Endothelial cell of umbilical vein (primary cell): ENCODE data around the gene CFD. TPM values are rescaled to one million over a fixed set of nuclear protein-coding genes. Genes with fewer than 3 reads are reported as not detected.

Experiments used
- BruUV-seq: library from RNA; stranded (reverse); fragments of 400-500 nt; replicated peaks from 2 replicates; lab custom pipeline; 2021; lab: Mats Ljungman, UMichigan
- CTCF ChIA-PET: fragments of 300-600, 350-600 bp; sonication (Branson Sonifier 250); formaldehyde crosslinking; loops from one replicate; lab custom pipeline; 2021; ENCODE audit warnings: antibody characterized with exemption, inconsistent platforms; lab: Charles Lee
- POLR2A ChIA-PET: fragments of 300-600, 350-600 bp; sonication (Branson Sonifier 250); formaldehyde crosslinking; loops from one replicate; lab custom pipeline; 2021; ENCODE audit warnings: antibody characterized with exemption, inconsistent platforms; lab: Charles Lee
- DNase-seq: peaks from one replicate; pipeline ENCODE4 v3.0.0-alpha.2; 2011; ENCODE audit warnings: low read depth, low spot score
- FAIRE-seq: peaks from 2 replicates; lab custom pipeline; 2011; peaks lifted over from hg19 to GRCh38; lab: Jason Lieb, UNC
- H2AFZ ChIP-seq: 2 replicates; pipeline ENCODE4 v1.6.0; 2012; ENCODE audit warnings: low read depth, low read length, control low read depth, inconsistent platforms
- H3K27ac ChIP-seq: 2 replicates; pipeline ENCODE4 v1.5.1; 2011; ENCODE audit warnings: low read depth, mild to moderate bottlenecking, control low read depth, low read length, moderate library complexity; ENCODE audit not compliant: insufficient read depth
- H3K27me3 ChIP-seq, 2 experiments: 2 replicates each; pipeline versions ENCODE4 v1.6.0 to v1.6.1; 2011; ENCODE audit warnings: low read length in 2 of 2, mixed read lengths in 1 of 2; ENCODE audit not compliant: control insufficient read depth in 2 of 2, insufficient read depth in 2 of 2
- H3K36me3 ChIP-seq, 2 experiments: 2 replicates in 1 of 2; 3 replicates in 1 of 2; pipeline ENCODE4 v1.5.1; 2011; ENCODE audit warnings: low read length in 2 of 2, mild to moderate bottlenecking in 1 of 2, moderate library complexity in 1 of 2; ENCODE audit not compliant: control insufficient read depth in 2 of 2, insufficient read depth in 2 of 2; ENCODE audit errors: extremely low read depth in 1 of 2
- H3K4me1 ChIP-seq: 3 replicates; pipeline ENCODE4 v1.5.1; 2011; ENCODE audit warnings: mild to moderate bottlenecking, low read length; ENCODE audit not compliant: control insufficient read depth, insufficient read depth; ENCODE audit errors: extremely low read depth
- H3K4me2 ChIP-seq: 2 replicates; pipeline ENCODE4 v1.6.1; 2011; ENCODE audit warnings: low read length, control low read depth, mixed read lengths; ENCODE audit not compliant: insufficient read depth
- H3K4me3 ChIP-seq, 3 experiments: fragments of 200-600 bp in 1 of 3; sonication (generic), shearing (Covaris generic) in 1 of 3; replicated peaks in 1 of 3; 2 replicates each; pipeline ENCODE4 v1.5.1; 2011 to 2016; ENCODE audit warnings: control low read depth in 3 of 3, low read length in 3 of 3, mild to moderate bottlenecking in 2 of 3, inconsistent platforms in 1 of 3, low read depth in 1 of 3, moderate library complexity in 1 of 3; ENCODE audit not compliant: insufficient read depth in 1 of 3
- H3K79me2 ChIP-seq: 2 replicates; pipeline ENCODE4 v1.6.0; 2012; ENCODE audit warnings: low read length, inconsistent platforms; ENCODE audit not compliant: control insufficient read depth, insufficient read depth
- H3K9ac ChIP-seq: replicated peaks from 2 replicates; pipeline ENCODE3; 2011; ENCODE audit warnings: low read length, control low read depth; ENCODE audit not compliant: insufficient read depth; ENCODE audit errors: extremely low read depth
- H3K9me1 ChIP-seq: replicated peaks from 3 replicates; pipeline ENCODE4 v1.6.0; 2011; ENCODE audit warnings: mild to moderate bottlenecking, low read length; ENCODE audit not compliant: control insufficient read depth, insufficient read depth; ENCODE audit errors: extremely low read depth
- H3K9me3 ChIP-seq: replicated peaks from 2 replicates; pipeline ENCODE4 v1.5.1; 2012; ENCODE audit warnings: low read length, inconsistent platforms; ENCODE audit not compliant: control insufficient read depth, insufficient read depth
- H4K20me1 ChIP-seq: replicated peaks from 2 replicates; pipeline ENCODE3; 2011; ENCODE audit warnings: mild to moderate bottlenecking, low read length; ENCODE audit not compliant: control insufficient read depth, insufficient read depth; ENCODE audit errors: extremely low read depth
- EZH2 ChIP-seq: IDR thresholded peaks from 2 replicates; pipeline ENCODE4 v1.6.1; 2012; ENCODE audit warnings: borderline replicate concordance, low read depth, mild to moderate bottlenecking, moderate library complexity, low read length, inconsistent platforms; ENCODE audit not compliant: severe bottlenecking
- FOS ChIP-seq: IDR thresholded peaks from 2 replicates; pipeline ENCODE4 v1.6.1; 2011; ENCODE audit warnings: mild to moderate bottlenecking, low read length, moderate library complexity, borderline replicate concordance; ENCODE audit not compliant: insufficient read depth
- GATA2 ChIP-seq: IDR thresholded peaks from 2 replicates; pipeline ENCODE4 v1.7.0; 2011; ENCODE audit warnings: low read depth, mild to moderate bottlenecking, moderate library complexity, mixed read lengths, low read length; ENCODE audit not compliant: insufficient read length, insufficient read depth
- JUN ChIP-seq: IDR thresholded peaks from 2 replicates; pipeline ENCODE4 v1.6.1; 2011; ENCODE audit warnings: borderline replicate concordance, low read depth; ENCODE audit not compliant: insufficient read length, insufficient read depth
- MYC ChIP-seq: IDR thresholded peaks from one replicate; pipeline ENCODE4 v1.6.1; 2011; ENCODE audit warnings: mild to moderate bottlenecking, low read depth, low read length
- POLR2A ChIP-seq: IDR thresholded peaks from 2 replicates; pipeline ENCODE4 v1.6.1; 2012; ENCODE audit warnings: low read depth, mild to moderate bottlenecking, control low read depth, low read length
- POLR2AphosphoS5 ChIP-seq: IDR thresholded peaks from 2 replicates; pipeline ENCODE4 v1.6.1; 2012; ENCODE audit warnings: low read depth, mild to moderate bottlenecking, control low read depth, low read length, moderate library complexity; ENCODE audit not compliant: insufficient read depth
- dilution Hi-C: fragments of 300-500 bp; cut with MboI; formaldehyde crosslinking; loops from one replicate; pipeline ENCODE4 v1.15.0; 2019; ENCODE audit warnings: low sequenced_read_pairs; ENCODE audit not compliant: extremely low pct_ligation_motif_present
- intact Hi-C: fragments of 100-400 bp; cut with micrococcal nuclease; formaldehyde crosslinking; loops from one replicate; pipeline ENCODE4 v1.10.0; 2022
- polyA plus RNA-seq, 4 experiments: library from polyadenylated mRNA; depleted of rRNA in 3 of 4; stranded (reverse) in 3 of 4; unstranded in 1 of 4; fragments of >200 nt; gene quantifications; 2 replicates each; pipeline versions ENCODE4 v1.2.1 to v1.2.3, GENCODE V29; 2011 to 2012; ENCODE audit warnings: missing spikeins in 1 of 4
- total RNA-seq: library from RNA; stranded (reverse); gene quantifications from 2 replicates; pipeline ENCODE4 v1.2.3, GENCODE V29; 2021
- TF ChIP-seq, protein P1 (sequence below), 2 donors: IDR thresholded peaks; 1 replicate in 1 of 2; 2 replicates in 1 of 2; pipeline ENCODE4 v1.5.1; 2011; ENCODE audit warnings: low read length in 2 of 2, mild to moderate bottlenecking in 2 of 2, moderate library complexity in 2 of 2, control low read depth in 1 of 2, inconsistent platforms in 1 of 2, low read depth in 1 of 2; ENCODE audit not compliant: insufficient read depth in 1 of 2; ENCODE audit errors: extremely low read depth in 1 of 2
- TF ChIP-seq, protein P2 (sequence below): IDR thresholded peaks from 2 replicates; pipeline ENCODE4 v1.6.1; 2011; ENCODE audit not compliant: insufficient read depth, insufficient read length

Gene CFD
- total and polyA plus RNA-seq, 2 donors (not counting 3 experiments of a cell fraction or from before 2014, with no cell fraction given) = 0.25 to 0.40 TPM

DNA sequence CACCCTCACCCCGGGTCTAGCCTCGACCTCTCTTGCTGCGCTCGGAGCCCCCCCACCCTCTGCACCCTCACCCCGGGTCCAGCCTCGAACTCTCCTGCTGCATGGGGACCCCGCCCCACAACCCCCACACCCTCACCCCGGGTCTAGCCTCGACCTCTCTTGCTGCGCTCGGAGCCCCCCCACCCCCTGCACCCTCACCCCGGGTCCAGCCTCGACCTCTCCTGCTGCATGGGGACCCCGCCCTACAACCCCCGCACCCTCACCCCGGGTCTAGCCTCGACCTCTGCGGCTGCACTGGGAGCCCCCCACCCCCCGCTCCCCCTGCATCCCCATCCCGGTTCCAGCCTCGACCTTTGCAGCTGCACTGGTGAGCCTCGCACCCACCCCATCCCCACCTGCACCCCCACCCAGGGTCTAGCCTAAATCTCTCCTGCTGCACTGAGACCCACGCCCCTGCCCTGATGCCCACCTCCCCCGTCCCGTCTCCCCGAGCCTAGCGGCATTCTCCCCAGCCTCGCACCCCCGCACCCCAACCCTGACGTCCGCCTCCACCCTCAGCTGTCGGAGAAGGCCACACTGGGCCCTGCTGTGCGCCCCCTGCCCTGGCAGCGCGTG, 1.8 kb downstream of the CFD start:
- H3K27ac ChIP-seq = no peak overlapping the region
- H3K4me2 ChIP-seq = no peak overlapping the region
- H3K36me3 ChIP-seq = no peaks in the 10 kb centered on the region
- no peaks in the 10 kb centered on the region for H3K79me2 ChIP-seq
- H2AFZ ChIP-seq = no peak overlapping the region
- DNase-seq = no peak
- H3K4me3 ChIP-seq = no peak overlapping the region
- FAIRE-seq = no peak
- POLR2A ChIA-PET = no interaction called here
- BruUV-seq = no TSS peak
- H4K20me1 ChIP-seq = no peaks in the 10 kb centered on the region
- no peak overlapping the region for H3K9ac ChIP-seq
- dilution Hi-C loops (no loop called here), intact Hi-C loops (no loop called here)
- no peaks in the 10 kb centered on the region for H3K9me1 ChIP-seq
- TF ChIP-seq, protein P1, sequence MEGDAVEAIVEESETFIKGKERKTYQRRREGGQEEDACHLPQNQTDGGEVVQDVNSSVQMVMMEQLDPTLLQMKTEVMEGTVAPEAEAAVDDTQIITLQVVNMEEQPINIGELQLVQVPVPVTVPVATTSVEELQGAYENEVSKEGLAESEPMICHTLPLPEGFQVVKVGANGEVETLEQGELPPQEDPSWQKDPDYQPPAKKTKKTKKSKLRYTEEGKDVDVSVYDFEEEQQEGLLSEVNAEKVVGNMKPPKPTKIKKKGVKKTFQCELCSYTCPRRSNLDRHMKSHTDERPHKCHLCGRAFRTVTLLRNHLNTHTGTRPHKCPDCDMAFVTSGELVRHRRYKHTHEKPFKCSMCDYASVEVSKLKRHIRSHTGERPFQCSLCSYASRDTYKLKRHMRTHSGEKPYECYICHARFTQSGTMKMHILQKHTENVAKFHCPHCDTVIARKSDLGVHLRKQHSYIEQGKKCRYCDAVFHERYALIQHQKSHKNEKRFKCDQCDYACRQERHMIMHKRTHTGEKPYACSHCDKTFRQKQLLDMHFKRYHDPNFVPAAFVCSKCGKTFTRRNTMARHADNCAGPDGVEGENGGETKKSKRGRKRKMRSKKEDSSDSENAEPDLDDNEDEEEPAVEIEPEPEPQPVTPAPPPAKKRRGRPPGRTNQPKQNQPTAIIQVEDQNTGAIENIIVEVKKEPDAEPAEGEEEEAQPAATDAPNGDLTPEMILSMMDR (IDR thresholded peaks at IDR 0.05; ENCODE audit: extremely low read depth in 1 of 2, insufficient read depth in 1 of 2, low read depth in 1 of 2, low read length in 2 of 2) = no peak
- no peak for TF ChIP-seq EZH2
- no peak for TF ChIP-seq POLR2A
- TF ChIP-seq GATA2 = no peak
- no peak for TF ChIP-seq MYC
- TF ChIP-seq JUN = no peak
- TF ChIP-seq FOS = no peak
- TF ChIP-seq, protein P2, sequence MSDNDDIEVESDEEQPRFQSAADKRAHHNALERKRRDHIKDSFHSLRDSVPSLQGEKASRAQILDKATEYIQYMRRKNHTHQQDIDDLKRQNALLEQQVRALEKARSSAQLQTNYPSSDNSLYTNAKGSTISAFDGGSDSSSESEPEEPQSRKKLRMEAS = no peak
- TF ChIP-seq POLR2AphosphoS5 = no peak
- H3K9me3 ChIP-seq = no peaks in the 10 kb centered on the region
- CTCF ChIA-PET = no interaction called here
- H3K4me1 ChIP-seq = no peaks in the 10 kb centered on the region
- H3K27me3 ChIP-seq = peaks cover 0 to 2% of the 10 kb centered on the region in 2 experiments
